ENCODE data around the gene CABP7. TPM values are rescaled to one million over a fixed set of nuclear protein-coding genes. Genes with fewer than 3 reads are reported as not detected.

CABP7 gene
- total and polyA plus RNA-seq, 2 of the 13 experiments (the other 11 are each of a cell fraction or from before 2014, with no cell fraction given): 0.08 TPM; not detected in 1

DNA sequence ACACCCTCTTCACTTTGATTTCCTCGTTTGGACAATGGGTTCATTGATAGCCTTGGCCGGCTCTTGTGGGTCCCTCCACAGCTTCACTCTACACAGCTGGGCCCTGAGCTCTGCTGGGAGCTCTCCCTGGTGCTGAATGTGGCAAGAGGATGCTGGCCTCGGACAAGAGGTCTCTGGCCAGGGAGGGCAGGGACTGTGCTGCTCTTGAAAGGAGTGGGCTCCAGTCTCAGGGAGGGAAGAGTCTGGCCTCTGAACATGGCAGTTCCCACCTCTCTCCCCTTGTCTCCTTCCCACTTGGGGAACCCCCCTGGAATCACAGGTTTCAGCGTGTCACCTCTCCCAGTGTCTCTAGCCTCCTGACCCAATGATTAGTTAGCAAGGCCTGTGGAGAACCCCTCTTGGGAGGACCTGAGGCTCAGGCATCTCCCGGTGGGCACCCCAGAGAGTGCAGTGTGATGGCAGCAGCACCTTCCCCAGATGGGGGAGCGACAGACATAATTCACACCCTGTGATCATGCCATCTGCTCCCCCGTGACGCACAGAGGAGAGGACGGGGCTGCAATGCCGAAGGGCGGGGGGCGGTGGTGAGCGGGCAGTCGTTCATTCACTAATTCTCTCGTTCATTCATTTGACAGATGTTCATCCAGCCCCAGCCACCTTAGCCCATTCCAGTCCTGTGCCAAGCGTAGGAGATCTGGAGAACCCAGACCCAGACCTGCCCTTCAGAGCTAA is 2.8 kb upstream of the CABP7 start (continued):
- TF ChIP-seq PHF20 (CRISPR knock-in tag; IDR thresholded peaks at IDR 0.05) (no peak), HCFC1 (IDR thresholded peaks at IDR 0.05; ENCODE audit: low read depth, low read length) (0 out of 2 replicates have a peak, but pooled peaks have one; percentile 18), HOXA3 (CRISPR knock-in tag; IDR thresholded peaks at IDR 0.05) (peak; percentile 63; the same call in 1 of the 2 replicates), CREB1 (IDR thresholded peaks at IDR 0.05) (no peak), CREB1 (CRISPR knock-in tag; IDR thresholded peaks at IDR 0.05) (no peak), HBP1 (CRISPR knock-in tag; IDR thresholded peaks at IDR 0.05; ENCODE audit: low read depth) (0 out of 2 replicates have a peak, but pooled peaks have one; percentile 84), ZFP62 (CRISPR knock-in tag; IDR thresholded peaks at IDR 0.05) (no peak), KMT2A (CRISPR knock-in tag; IDR thresholded peaks at IDR 0.05) (peak; percentile 52; the same call in 1 of the 2 replicates), ZNF235 (CRISPR knock-in tag; IDR thresholded peaks at IDR 0.05; ENCODE audit: borderline replicate concordance) (no peak), HMGXB4 (CRISPR knock-in tag; IDR thresholded peaks at IDR 0.05; ENCODE audit: borderline replicate concordance in 1 of 2, low read depth in 1 of 2) (0 out of 4 replicates have a peak, but pooled peaks of 1 of the 2 experiments have one; percentile 32), ZKSCAN5 (CRISPR knock-in tag; IDR thresholded peaks at IDR 0.05) (no peak), ZNF687 (CRISPR knock-in tag; IDR thresholded peaks at IDR 0.05) (peak; percentile 42; the same call in 1 of the 2 replicates), TARDBP (CRISPR knock-in tag; IDR thresholded peaks at IDR 0.05) (peak; percentile 59; the same call in 1 of the 2 replicates), ZNF383 (CRISPR knock-in tag; IDR thresholded peaks at IDR 0.05; ENCODE audit: borderline replicate concordance) (no peak), ZBTB42 (CRISPR knock-in tag; IDR thresholded peaks at IDR 0.05) (no peak), KAT2B (IDR thresholded peaks at IDR 0.05; ENCODE audit: borderline replicate concordance, low read depth, low read length) (no peak), ZNF451 (CRISPR knock-in tag; IDR thresholded peaks at IDR 0.05) (no peak)
- TF ChIP-seq, protein P1, sequence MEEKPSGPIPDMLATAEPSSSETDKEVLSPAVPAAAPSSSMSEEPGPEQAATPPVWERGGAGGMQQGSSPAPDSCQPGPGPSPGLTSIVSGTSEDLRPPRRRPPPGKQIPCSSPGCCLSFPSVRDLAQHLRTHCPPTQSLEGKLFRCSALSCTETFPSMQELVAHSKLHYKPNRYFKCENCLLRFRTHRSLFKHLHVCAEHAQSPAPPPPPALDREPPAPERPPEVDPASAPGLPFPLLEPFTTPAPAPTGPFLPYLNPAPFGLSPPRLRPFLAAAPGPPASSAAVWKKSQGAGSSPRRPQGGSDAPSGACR (CRISPR knock-in tag; IDR thresholded peaks at IDR 0.05): no peak
- TF ChIP-seq, protein P2, sequence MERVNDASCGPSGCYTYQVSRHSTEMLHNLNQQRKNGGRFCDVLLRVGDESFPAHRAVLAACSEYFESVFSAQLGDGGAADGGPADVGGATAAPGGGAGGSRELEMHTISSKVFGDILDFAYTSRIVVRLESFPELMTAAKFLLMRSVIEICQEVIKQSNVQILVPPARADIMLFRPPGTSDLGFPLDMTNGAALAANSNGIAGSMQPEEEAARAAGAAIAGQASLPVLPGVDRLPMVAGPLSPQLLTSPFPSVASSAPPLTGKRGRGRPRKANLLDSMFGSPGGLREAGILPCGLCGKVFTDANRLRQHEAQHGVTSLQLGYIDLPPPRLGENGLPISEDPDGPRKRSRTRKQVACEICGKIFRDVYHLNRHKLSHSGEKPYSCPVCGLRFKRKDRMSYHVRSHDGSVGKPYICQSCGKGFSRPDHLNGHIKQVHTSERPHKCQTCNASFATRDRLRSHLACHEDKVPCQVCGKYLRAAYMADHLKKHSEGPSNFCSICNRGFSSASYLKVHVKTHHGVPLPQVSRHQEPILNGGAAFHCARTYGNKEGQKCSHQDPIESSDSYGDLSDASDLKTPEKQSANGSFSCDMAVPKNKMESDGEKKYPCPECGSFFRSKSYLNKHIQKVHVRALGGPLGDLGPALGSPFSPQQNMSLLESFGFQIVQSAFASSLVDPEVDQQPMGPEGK (CRISPR knock-in tag; IDR thresholded peaks at IDR 0.05): peak; percentile 72
